ENCODE data around the gene NOS2.
"Not testable (repeated sequence)": the region's sequence is repeated elsewhere in the genome, so short reads cannot be mapped to it uniquely, and the experiment has no call there.

The NOS2 gene

DNA sequence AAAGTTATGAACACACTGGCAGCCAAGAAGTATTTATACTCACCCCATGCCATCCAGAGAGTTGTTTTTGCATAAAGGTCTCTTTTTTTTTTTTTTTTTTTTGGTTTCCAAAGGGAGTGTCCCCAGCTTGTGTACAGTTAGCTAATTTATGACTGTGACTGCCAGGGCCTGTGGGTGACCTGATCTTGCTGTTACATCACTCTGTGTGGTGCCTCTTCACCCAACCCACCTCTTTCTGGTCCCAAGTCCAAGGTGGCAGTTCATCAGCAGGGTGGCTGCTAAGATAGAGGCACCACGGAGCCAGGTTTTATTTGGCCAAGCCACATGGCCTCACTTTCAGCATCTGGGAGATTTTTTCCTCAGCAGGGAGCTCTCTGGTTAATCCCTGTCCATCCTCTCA, at the start of gene NOS2:
Gene NOS2 (minus strand): TSS at position 8 of the 400 bp plus-strand sequence. CDS start 1,720 bp downstream, outside the sequence.
- no peak for DNase-seq

- no peak for DNase-seq
These were observed 49.3 kb upstream of the NOS2 start for GRCh38 chr17:27849474-27850185.

- no peak for DNase-seq
These were observed 48.6 kb upstream of the NOS2 start for GRCh38 chr17:27848931-27849330.

- DNase-seq = not testable (repeated sequence)
These were observed 46.5 kb upstream of the NOS2 start for GRCh38 chr17:27846808-27847307.

GRCh38 chr17:27846042-27846655, 45.8 kb upstream of the NOS2 start:
- DNase-seq = peak; percentile 54

- no peak for DNase-seq
These were observed 45.1 kb upstream of the NOS2 start for GRCh38 chr17:27845264-27846041.

DNA sequence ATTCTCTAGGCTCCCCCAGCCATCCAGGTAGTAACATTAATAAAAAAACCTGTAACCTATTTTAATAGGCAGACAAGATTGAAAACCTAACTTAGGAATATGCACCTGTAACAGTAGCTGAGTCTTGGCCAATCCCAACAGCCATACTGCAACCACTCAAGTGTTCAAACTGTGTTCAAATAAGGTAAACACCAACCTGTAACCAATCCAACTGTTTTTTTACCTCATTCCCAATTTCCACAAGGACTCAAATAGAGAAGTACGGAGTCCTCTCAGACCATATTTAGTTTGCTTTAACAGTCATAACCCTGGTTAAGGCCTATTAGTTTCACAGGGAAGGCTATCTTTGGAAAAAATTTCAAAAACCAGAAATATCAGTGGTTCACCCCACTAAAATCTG, 40.4 kb upstream of the NOS2 start:
- DNase-seq = no peak

DNA sequence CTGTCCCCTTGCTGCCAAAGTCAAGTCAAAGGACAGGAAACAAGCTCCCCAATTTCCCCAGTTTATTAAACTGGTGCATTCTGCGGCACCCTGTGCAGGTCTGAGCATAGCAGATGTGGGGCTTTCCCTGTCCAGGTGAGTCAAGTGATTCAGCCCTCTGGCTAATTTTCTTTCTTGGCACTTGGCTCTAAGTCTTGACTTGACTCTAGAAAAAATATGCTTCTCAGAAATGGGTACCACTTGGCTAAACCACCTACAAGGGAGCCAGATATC, 40.0 kb upstream of the NOS2 start:
- not testable (repeated sequence) for DNase-seq

DNA sequence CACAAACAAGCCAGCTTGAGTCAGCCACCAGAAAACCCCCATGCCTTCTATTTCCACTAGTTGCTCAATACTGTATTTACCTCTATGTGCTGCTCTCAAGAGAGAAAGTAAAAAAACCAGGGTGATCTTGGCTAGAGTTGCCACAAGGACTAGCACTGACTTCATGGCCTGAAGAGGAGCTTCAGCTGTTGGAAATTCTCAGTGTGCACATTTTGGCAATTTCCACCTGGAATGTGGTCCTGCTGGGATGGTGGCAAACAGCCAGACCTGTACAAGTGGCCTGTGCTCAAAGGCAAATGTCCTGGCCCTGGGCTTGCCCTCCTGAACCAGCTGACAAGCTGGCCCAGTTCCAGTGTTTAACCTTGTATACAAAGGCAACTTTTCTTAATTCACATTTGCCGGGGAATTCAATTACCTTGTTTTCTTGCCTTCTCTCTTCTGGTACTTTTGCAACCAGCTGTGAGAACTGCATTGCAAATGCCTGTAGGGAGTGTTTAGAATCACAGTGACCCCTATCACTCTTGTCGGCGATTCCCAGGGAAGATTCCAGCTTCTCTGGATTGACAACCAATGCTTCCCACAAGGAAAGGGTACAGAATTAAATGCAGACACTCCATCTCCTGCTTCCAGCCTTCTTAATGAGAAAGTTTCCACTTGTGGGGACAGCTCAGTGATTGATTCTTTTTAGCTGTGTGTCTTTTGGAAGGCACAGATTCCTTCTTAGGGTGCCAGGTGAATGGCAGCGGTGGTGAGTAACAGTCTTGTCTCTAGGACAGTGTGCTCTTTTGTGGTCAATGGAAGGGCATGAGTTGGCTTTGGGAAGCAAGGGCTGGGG, 39.5 kb upstream of the NOS2 start:
- DNase-seq = not testable (repeated sequence)

- DNase-seq = not testable (repeated sequence)
These were observed 38.3 kb upstream of the NOS2 start for GRCh38 chr17:27838607-27839006.

DNA sequence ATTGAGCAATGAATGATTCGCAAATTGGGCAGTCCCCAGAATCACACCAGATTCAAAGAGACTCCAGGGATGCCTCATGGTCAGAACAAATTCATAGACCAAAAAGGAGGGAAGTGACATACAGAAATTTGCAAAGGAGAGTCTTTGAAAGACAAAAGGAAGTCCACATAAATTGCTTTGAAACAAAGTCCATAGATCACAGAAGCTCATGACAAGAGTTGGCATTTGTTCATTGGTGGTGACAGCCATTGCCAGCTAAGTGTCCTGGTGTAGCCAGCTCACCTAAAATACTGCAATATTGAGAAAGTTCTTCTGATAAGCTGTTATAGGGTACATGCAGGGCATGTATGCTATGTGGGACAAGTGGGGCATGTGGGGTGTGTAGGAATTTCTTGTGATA, 37.4 kb upstream of the NOS2 start:
- DNase-seq = not testable (repeated sequence)

DNA sequence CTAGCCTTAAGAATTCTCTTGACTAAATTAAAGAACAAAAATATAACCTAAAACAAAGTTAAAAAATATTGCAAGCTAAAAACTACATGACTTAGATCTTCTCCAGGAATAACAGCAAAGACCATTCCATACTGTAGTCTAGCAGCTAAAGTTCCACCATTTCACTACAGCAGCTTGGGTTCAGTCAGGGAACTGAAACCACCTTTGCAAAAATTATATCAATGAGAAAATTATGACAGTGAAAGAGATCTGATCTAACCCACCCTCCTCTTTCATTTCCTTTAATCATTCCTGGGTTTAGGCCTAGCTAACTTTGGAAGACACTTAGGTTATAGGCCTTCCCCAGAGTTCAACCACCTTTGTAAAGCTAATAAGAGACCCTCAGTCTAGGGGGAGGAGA, 36.3 kb upstream of the NOS2 start:
- no peak for DNase-seq

DNA sequence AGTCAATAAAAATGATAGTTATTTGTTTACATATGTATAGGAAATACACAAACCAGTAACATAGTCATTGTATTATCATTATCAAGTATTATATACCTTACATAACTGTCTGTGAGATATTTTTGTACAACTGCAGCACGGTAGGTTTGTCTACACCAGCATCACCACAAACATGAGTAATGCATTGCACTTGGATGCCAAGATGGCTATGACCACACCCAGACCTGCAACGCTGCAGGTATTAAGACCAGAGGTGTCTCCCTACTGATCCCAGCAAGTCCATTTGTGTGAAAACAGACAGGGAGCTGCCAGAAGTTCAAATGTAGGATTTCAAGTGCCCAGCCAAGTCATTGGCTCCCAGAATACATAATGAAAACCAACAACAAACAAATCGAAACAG, 34.2 kb upstream of the NOS2 start:
- no peak for DNase-seq

GRCh38 chr17:27832831-27833230, 32.5 kb upstream of the NOS2 start:
- DNase-seq = no peak

GRCh38 chr17:27829888-27830287, 29.6 kb upstream of the NOS2 start:
- not testable (repeated sequence) for DNase-seq

GRCh38 chr17:27829143-27829711, 28.9 kb upstream of the NOS2 start:
- DNase-seq = not testable (repeated sequence)

- no peak for DNase-seq
These were observed 25.1 kb upstream of the NOS2 start for GRCh38 chr17:27825459-27825858.

- DNase-seq = no peak
These were observed 24.4 kb upstream of the NOS2 start for GRCh38 chr17:27824745-27825144.

DNA sequence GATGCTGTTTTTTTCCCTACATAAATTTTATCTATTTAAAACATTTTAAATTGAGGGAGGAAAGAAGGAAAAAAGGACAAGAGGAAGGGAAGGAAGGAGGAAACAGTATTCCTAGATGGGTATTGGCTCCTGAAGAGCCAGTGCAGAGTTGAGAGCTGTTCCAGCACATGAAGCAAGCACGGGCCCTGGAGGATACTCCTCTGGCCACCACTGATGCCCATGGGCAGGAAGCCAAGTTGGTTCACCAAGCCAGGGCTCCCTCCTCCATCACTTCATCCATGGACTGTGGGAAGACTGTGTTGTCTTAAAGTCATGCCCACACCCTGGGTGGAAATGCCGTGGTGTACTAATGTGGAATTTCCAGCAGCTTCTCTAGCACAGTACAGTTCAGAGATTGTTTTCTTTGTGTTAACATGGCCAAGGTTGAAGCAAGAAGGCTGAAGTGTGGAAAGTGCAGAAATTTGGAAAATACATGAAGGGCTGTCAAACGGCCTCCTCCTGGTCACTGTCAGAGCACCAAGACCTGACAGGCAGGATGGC, 23.9 kb upstream of the NOS2 start:
- no peak for DNase-seq

- not testable (repeated sequence) for DNase-seq
These were observed 21.8 kb upstream of the NOS2 start for GRCh38 chr17:27822108-27822507.

DNA sequence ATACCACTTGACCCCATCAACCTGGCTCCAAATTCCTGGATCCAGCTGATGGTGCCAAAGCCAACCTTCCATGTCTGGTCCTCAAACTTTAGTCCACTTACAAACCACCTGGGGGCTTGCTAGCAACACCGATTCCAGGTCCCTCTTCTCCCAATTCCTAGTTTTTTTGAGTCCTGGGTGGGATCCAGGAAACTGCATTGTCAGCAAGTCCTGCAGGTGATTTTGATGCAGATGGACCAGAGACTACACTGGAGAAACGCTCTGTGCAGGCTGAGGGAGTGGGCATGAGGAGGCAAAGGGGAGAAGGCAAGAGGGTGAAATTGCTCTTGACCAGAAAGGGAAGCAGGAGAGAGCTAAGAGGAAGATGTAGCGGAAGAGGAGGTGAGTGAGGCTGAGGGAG, 21.0 kb upstream of the NOS2 start:
- DNase-seq = no peak

GRCh38 chr17:27819145-27819544, 18.8 kb upstream of the NOS2 start:
- DNase-seq = no peak

All from CD4-positive, alpha-beta T cell treated with Interleukin-17A for 4 hours (primary cell).